Measurements from ENCODE around the gene GTPBP1. TPM values are rescaled to one million over a fixed set of nuclear protein-coding genes. Genes with fewer than 3 reads are reported as not detected.
A peak's percentile ranks its signal among the peaks of the same experiment; 100 is the strongest.

GTPBP1 gene
- total RNA-seq, 1 donor from 2014 or later: 73.1 TPM

DNA sequence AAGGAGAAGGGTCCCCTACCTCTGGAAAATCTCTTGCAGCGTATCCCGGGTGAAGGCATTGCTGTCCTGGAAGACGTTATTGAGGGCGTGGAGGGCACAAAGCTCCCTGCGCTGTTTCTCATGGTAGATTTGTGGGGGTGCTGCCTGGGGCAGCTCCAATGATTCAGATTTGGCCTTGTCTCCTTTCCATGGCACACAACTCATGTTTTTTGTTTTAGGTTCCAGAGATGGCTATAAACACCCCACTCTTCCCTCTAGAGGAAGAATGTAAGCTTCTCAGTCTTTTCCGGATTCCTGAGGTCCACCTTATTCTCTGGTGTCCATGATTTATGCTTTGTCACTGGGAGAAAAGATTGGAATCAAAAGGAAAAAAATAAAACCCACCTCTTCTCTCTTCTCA, 6.0 kb upstream of the GTPBP1 start:
- peaks cover 4% of the 10 kb centered on the region for H3K36me3 Mint-ChIP-seq
- TF ChIP-seq, protein P1, sequence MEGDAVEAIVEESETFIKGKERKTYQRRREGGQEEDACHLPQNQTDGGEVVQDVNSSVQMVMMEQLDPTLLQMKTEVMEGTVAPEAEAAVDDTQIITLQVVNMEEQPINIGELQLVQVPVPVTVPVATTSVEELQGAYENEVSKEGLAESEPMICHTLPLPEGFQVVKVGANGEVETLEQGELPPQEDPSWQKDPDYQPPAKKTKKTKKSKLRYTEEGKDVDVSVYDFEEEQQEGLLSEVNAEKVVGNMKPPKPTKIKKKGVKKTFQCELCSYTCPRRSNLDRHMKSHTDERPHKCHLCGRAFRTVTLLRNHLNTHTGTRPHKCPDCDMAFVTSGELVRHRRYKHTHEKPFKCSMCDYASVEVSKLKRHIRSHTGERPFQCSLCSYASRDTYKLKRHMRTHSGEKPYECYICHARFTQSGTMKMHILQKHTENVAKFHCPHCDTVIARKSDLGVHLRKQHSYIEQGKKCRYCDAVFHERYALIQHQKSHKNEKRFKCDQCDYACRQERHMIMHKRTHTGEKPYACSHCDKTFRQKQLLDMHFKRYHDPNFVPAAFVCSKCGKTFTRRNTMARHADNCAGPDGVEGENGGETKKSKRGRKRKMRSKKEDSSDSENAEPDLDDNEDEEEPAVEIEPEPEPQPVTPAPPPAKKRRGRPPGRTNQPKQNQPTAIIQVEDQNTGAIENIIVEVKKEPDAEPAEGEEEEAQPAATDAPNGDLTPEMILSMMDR (IDR thresholded peaks at IDR 0.05; ENCODE audit: unreplicated experiment): no peak
- H3K4me3 Mint-ChIP-seq: peak overlapping the region; percentile 98
- no peak for DNase-seq (ENCODE audit: low spot score in 2 of 2, unreplicated experiment in 2 of 2)
- H3K27ac Mint-ChIP-seq: peak overlapping the region; percentile 98
- H3K27me3 Mint-ChIP-seq (ENCODE audit: low read depth): no peaks in the 10 kb centered on the region
- H3K4me1 Mint-ChIP-seq: peaks cover 56% of the 10 kb centered on the region
- no peaks in the 10 kb centered on the region for H3K9me3 Mint-ChIP-seq

DNA sequence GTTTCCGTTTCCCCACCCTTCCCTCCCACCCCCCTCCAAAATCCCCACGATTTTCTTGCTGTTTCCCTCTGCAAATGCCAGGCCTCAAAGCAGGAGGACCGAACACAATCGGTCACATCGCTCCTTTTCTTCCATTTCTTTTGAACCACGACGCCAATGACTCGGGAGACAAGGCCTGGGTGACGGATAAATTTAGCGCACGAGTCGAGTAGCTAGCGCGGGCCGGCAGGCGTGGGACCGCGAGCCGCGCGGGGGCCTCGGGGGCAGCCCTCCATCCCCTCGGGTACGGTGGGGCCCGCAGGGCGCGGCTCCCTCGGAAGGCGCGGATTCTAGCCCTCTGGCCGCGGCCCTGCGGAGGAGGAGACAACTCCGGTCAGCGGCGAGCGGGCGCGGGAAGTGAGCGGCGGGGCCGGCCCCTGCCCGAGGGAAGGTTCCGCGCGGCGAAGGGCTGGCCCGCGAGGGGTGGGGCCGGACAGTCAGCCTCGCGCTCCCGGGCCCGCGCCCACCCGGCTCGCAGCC, 5.4 kb upstream of the GTPBP1 start:
- DNase-seq (ENCODE audit: low spot score in 2 of 2, unreplicated experiment in 2 of 2): no peak
- Mint-ChIP-seq H3K27ac (peak overlapping the region; percentile 98), H3K4me3 (peak overlapping the region; percentile 98), H3K27me3 (ENCODE audit: low read depth) (no peaks in the 10 kb centered on the region), H3K4me1 (peaks cover 56% of the 10 kb centered on the region), H3K9me3 (no peaks in the 10 kb centered on the region), H3K36me3 (peaks cover 2% of the 10 kb centered on the region)
- TF ChIP-seq, protein P1 (IDR thresholded peaks at IDR 0.05; ENCODE audit: unreplicated experiment): no peak

DNA sequence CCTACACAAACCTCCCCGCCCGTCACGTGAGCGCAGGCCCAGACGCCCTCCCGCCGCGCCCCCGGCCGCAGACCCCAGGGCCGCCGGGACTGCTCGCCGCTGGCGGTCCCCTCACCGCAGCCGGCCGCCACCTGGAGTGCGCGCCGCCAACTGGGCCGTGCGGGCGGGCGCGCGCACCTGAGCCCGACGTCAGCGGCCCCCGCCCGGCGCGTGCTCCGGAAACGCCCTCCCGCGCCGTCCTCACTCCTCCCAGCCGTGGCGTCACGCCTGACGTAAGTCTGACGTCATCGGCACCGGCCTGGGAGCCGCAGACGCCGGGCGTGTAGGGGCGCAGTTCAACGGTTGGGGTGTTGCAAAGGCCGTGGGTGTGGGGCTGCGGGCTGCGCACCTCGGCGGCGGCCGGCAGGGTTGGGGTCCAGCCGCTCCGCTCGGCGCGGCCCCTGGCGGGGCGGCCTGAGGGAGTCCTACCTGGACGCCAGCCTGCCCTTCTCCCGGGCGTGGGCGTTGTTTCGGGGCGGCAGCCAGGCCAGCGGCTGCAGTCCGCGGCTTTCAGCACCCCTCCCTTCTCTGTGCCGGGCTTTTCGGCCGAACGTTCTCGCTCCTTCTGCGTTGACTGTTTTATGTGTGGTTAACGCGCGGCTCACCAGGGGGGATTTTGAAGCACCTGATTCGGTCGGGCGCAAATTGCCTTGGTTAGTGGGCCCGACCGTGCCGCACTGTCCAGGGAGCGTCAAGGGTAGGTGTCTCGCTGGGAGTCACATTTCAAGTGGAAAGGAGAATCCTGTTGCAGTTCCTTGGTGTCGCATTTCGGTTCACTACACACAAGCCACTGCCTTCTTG, 4.7 kb upstream of the GTPBP1 start, which contains the start of gene JOSD1:
Gene JOSD1, minus strand, starts transcription at position 155 of the 840 bp plus-strand sequence. CDS start 956 bp downstream, outside the sequence.
- no peaks in the 10 kb centered on the region for H3K27me3 Mint-ChIP-seq (ENCODE audit: low read depth)
- peak; percentile 94 to 99 for DNase-seq (ENCODE audit: low spot score in 2 of 2, unreplicated experiment in 2 of 2)
- peak within 1 kb of the TSS; percentile 100 for H3K27ac Mint-ChIP-seq
- peaks cover 2% of the 10 kb centered on the region for H3K36me3 Mint-ChIP-seq
- no peaks in the 10 kb centered on the region for H3K9me3 Mint-ChIP-seq
- peaks cover 56% of the 10 kb centered on the region for H3K4me1 Mint-ChIP-seq
- TF ChIP-seq, protein P1 (IDR thresholded peaks at IDR 0.05; ENCODE audit: unreplicated experiment): no peak
- peak within 1 kb of the TSS; percentile 98 for H3K4me3 Mint-ChIP-seq

DNA sequence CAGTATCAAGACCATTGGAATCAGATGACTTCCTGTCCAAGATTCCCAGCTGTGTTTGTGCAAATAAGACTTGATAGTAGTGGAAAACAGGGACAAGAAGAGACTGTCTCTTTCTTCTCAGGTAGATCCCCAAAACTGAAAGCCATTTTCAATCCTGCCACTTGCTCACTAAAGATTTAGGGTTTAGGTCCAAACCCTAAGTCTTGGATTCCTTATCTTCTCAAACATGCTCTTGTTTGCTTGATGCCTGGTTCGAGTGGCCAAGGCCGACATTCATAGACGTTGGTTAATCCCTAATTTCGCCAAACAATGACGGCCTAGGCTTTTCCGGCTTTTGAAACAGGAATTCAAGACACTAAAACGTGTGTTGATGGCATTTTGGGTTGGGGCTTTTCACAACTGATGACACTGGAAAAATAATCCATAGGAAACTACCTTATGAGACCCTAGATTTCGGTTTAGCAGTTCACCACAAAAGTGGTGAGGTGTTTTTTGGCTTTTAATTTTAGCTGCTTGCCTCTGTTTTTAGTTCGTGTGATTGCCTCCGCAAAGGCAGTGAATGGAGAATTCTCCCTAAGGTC, 1.0 kb upstream of the GTPBP1 start:
- Mint-ChIP-seq H3K27me3 (ENCODE audit: low read depth) (no peaks in the 10 kb centered on the region), H3K36me3 (peaks cover 2% of the 10 kb centered on the region), H3K4me3 (peak overlapping the region; percentile 80), H3K4me1 (peaks cover 42% of the 10 kb centered on the region), H3K9me3 (no peaks in the 10 kb centered on the region), H3K27ac (peak overlapping the region; percentile 99)
- DNase-seq (ENCODE audit: low spot score in 2 of 2, unreplicated experiment in 2 of 2): no peak
- TF ChIP-seq, protein P1 (IDR thresholded peaks at IDR 0.05; ENCODE audit: unreplicated experiment): no peak

DNA sequence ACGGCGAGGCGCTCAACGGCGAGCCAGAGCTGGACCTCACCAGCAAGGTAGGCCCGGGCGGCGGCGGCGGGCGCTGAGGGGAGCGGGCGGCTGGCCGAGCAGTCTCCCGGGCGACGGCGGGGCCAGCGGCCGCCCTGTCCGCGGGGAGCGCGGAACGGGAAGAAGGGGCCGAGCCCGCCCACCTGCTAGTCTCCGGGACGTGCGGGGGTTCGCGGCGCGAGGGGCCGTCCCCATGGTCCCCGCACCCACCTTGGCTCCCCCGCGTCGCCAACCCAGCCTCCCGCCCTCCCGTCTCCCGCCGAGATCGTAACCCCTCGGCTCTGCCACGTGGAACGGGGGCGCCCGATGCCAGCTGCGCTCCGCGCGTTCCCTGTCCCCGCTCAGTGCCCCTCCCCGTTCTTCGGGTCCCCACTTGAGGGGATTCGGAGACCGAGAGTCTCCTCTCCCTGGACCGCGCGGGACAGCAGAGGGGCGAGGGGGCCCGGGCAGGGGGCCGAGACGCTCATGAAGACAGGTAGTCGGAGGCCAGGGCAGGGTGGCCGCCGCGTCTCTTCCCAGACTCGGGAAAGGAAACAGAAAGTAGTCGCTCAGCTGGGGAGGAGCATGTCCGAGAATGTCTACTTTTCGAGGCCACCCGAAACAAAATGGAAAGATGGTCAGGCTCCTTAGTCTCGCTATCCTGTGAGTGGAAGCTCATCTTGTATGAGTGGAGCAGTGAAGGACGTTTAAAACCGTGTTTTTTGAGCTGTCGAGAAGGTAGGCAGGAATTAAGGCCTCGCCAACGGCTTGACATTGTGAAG, 557 bp downstream of the GTPBP1 start:
- no peaks in the 10 kb centered on the region for H3K27me3 Mint-ChIP-seq (ENCODE audit: low read depth)
- no peaks in the 10 kb centered on the region for H3K9me3 Mint-ChIP-seq
- H3K4me3 Mint-ChIP-seq: peak overlapping the region; percentile 89
- peaks cover 37% of the 10 kb centered on the region for H3K4me1 Mint-ChIP-seq
- peaks cover 6% of the 10 kb centered on the region for H3K36me3 Mint-ChIP-seq
- TF ChIP-seq, protein P1 (IDR thresholded peaks at IDR 0.05; ENCODE audit: unreplicated experiment): no peak
- peak; percentile 51 to 67 for DNase-seq (ENCODE audit: low spot score in 2 of 2, unreplicated experiment in 2 of 2)
- peak overlapping the region; percentile 93 for H3K27ac Mint-ChIP-seq
